ENCODE results near the gene C1orf74.

The C1orf74 gene

DNA sequence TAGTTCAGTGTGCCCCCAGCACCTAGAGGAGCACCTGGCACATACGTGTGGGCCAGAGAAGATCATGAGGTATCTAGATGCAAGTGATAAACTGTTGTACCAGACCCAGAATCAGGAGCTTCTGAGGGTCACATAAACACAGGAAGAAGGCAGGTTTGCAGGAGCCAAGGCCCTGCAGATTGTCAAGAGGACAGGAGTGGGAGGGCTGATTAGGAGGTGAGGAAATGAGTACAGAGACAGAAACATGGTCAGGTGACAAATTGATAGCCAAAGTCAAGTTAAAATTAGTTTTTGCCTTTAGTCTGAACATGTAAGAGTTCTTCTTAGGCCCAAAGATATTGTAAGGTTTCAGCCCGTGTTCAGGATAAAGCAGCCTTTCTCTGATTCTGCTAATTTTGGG is 42.5 kb downstream of the C1orf74 start:
- no peak for DNase-seq

DNA sequence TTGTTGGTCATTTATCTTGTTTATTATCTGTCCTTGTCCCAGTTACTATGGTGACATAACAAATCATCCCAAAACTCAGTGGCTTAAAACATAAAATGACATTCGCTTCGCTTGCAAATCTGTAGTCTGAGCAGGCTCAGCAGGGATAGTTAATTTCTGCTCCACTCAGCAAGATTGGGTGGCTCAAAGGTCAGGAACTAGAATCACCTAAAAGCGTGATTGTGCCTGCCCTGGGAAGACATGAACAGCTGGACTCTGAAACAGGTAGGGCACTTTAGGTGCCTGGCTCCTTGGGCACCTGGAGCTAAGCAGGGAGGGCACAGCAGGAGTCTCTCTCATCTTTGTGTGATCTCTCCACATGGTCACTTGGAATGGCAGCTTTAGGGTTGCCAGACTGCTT is 43.2 kb downstream of the C1orf74 start:
- DNase-seq = no peak

DNA sequence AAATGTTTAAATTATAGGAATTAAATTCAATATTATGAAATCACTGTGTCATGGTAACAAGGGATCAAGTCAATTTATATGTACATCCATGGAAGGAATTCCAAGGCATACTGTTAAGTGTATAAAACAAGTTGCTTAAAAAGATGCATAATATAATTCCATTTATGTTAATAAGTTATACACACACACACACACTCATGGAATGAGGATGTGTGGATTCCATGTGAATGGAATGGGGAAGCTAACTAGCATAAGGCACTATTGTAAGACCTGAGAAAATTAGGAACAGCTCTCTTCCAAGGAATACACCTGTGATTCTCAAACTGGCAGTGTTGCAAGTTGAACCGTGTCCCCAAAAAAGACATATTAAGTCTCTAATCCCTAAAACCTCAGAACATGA is 46.1 kb downstream of the C1orf74 start:
- DNase-seq = no peak

- no peak for DNase-seq
Measured at GRCh38 chr1:209737118-209737505, 47.2 kb downstream of the C1orf74 start.

DNA sequence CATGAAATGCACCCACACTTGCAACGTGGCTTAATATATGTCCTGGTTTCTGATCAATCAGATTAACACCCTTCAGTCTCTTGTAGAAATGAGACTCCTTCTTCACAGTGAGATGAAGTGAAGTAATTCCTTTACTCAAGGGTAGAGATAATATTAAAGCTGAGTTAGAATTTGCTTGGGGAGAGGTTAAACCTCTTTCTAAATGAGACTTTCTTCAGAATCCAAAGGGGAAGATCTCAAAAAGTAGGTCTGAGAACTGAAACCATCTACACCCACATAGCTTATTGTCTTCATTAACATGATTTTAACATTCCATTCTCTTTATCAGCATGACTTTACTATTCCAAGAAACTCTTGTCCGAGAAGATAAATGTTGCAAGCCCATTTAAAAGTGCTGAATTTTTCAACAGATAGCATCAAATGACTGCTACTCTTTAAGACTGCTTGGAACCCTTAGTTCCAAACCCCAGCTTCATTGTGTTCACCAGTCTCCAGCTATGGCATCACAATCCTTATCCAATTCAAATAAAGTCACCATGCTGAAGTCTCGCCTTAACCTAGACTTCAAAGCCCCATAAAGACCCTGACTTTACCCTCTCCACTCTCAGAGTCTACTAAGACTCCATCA is 47.8 kb downstream of the C1orf74 start:
- DNase-seq = no peak

- DNase-seq = no peak
Measured at GRCh38 chr1:209733409-209734192, 50.8 kb downstream of the C1orf74 start.

GRCh38 chr1:209732725-209733124 is 51.6 kb downstream of the C1orf74 start:
- DNase-seq = no peak

DNA sequence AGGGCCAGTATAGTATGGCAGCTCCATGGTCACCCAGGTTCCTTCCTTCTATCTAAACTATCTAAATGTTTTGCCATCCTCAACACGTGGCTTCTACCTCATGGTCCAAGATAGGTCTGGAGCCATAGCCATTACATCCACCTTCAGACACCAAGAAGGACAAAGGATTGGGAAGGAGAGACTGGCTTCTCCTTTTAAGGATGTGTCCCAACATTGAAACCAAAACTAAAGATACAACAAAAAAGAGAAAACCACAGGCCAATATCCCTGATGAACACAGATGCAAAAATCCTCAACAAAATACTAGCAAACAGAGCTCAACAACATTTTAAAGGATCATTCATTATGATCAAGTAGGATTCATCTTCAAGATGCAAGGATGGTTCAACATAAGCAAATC is 54.9 kb downstream of the C1orf74 start:
- DNase-seq = no peak

Data from midbrain (tissue), 1 donor.